HG03095 (cell line): ENCODE data around the gene XRCC3.
A peak's percentile ranks its signal among the peaks of the same experiment; 100 is the strongest.

ENCODE experiments used
- ATAC-seq: cut with Tn5 transposase; IDR thresholded peaks from one replicate; pipeline ENCODE4 v1.9.1; 2021; ENCODE audit warnings: moderate library complexity; ENCODE audit not compliant: unreplicated experiment

The XRCC3 gene

GRCh38 chr14:103727313-103727980 lies 12.2 kb upstream of the XRCC3 start:
- no peak for ATAC-seq

- no peak for ATAC-seq
Observed at GRCh38 chr14:103726474-103726873, 11.2 kb upstream of the XRCC3 start.

GRCh38 chr14:103725739-103726395 lies 10.6 kb upstream of the XRCC3 start:
- no peak for ATAC-seq

GRCh38 chr14:103725001-103725682 lies 9.9 kb upstream of the XRCC3 start:
- no peak for ATAC-seq

GRCh38 chr14:103724116-103724515 lies 8.9 kb upstream of the XRCC3 start:
- no peak for ATAC-seq

- no peak for ATAC-seq
Observed at GRCh38 chr14:103723748-103724081, 8.5 kb upstream of the XRCC3 start.

- ATAC-seq, result no peak
Observed at GRCh38 chr14:103721334-103722120, 6.3 kb upstream of the XRCC3 start.

- no peak for ATAC-seq
Observed at GRCh38 chr14:103719751-103720150, 4.5 kb upstream of the XRCC3 start.

GRCh38 chr14:103718572-103718971 lies 3.3 kb upstream of the XRCC3 start:
- no peak for ATAC-seq

- ATAC-seq, result no peak
Observed at GRCh38 chr14:103716899-103717411, 1.7 kb upstream of the XRCC3 start.

GRCh38 chr14:103716091-103716801 lies 995 bp upstream of the XRCC3 start:
- ATAC-seq, result peak; percentile 1

- ATAC-seq, result no peak
Observed at GRCh38 chr14:103714063-103714724, 1.1 kb downstream of the XRCC3 start.

- no peak for ATAC-seq
Observed at GRCh38 chr14:103713304-103714062, 1.8 kb downstream of the XRCC3 start.

- no peak for ATAC-seq
Observed at GRCh38 chr14:103712633-103713247, 2.5 kb downstream of the XRCC3 start.

- ATAC-seq, result no peak
Observed at GRCh38 chr14:103711516-103712431, 3.5 kb downstream of the XRCC3 start.

GRCh38 chr14:103710771-103711377 lies 4.4 kb downstream of the XRCC3 start:
- ATAC-seq, result no peak

- no peak for ATAC-seq
Observed at GRCh38 chr14:103709814-103710213, 5.4 kb downstream of the XRCC3 start.
